ENCODE data around the gene ZNF683. TPM values are rescaled to one million over a fixed set of nuclear protein-coding genes. Genes with fewer than 3 reads are reported as not detected.

Gene ZNF683
- total RNA-seq, 1 experiment from 2014 or later, result not detected

- no peak for ATAC-seq
- CTCF ChIA-PET, result no interaction called here
- H3K9me3 ChIP-seq (ENCODE audit: low read length), result no peaks in the 10 kb centered on the region
These were observed 54.8 kb downstream of the ZNF683 start, which contains the start of gene CD52 for GRCh38 chr1:26317612-26318337. CD52 (plus strand) TSS chr1:26317958; CDS start chr1:26318018, 60 bp downstream.

GRCh38 chr1:26317146-26317545 lies 55.4 kb downstream of the ZNF683 start:
- H3F3A ChIP-seq (ENCODE audit: low read length, unreplicated experiment), result no peaks in the 10 kb centered on the region
- H3K4me1 ChIP-seq (ENCODE audit: insufficient read depth, low read length), result no peaks in the 10 kb centered on the region
- H4K20me1 ChIP-seq (ENCODE audit: low read length), result no peaks in the 10 kb centered on the region
- H2AFZ ChIP-seq (ENCODE audit: low read length), result no peak overlapping the region
- H3K9me3 ChIP-seq (ENCODE audit: low read length), result no peaks in the 10 kb centered on the region
- ChIA-PET CTCF (no interaction called here), POLR2A (ENCODE audit: unreplicated experiment) (no interaction called here)
- no peak for DNase-seq
- TF ChIP-seq EZH2phosphoT487 (IDR thresholded peaks at IDR 0.05; ENCODE audit: borderline replicate concordance, low read length) (no peak), EZH2 (IDR thresholded peaks at IDR 0.05; ENCODE audit: low read length, unreplicated experiment) (no peak)
- TF ChIP-seq, protein P1, sequence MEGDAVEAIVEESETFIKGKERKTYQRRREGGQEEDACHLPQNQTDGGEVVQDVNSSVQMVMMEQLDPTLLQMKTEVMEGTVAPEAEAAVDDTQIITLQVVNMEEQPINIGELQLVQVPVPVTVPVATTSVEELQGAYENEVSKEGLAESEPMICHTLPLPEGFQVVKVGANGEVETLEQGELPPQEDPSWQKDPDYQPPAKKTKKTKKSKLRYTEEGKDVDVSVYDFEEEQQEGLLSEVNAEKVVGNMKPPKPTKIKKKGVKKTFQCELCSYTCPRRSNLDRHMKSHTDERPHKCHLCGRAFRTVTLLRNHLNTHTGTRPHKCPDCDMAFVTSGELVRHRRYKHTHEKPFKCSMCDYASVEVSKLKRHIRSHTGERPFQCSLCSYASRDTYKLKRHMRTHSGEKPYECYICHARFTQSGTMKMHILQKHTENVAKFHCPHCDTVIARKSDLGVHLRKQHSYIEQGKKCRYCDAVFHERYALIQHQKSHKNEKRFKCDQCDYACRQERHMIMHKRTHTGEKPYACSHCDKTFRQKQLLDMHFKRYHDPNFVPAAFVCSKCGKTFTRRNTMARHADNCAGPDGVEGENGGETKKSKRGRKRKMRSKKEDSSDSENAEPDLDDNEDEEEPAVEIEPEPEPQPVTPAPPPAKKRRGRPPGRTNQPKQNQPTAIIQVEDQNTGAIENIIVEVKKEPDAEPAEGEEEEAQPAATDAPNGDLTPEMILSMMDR (conservative IDR thresholded peaks at IDR 0.05; ENCODE audit: low read depth, low read length), result no peak
- no peak for ATAC-seq
- H3K79me2 ChIP-seq (ENCODE audit: low read length), result no peaks in the 10 kb centered on the region
- H3K36me3 ChIP-seq (ENCODE audit: low read depth, low read length), result no peaks in the 10 kb centered on the region
- no peak overlapping the region for H3K4me2 ChIP-seq (ENCODE audit: low read length)
- no peak overlapping the region for H3K27ac ChIP-seq (ENCODE audit: low read length)
- no peaks in the 10 kb centered on the region for H3K9me2 ChIP-seq (replicated peaks; ENCODE audit: low read length)
- intact Hi-C loops (cut with micrococcal nuclease), result no loop called here
- no peak overlapping the region for H3K4me3 ChIP-seq (ENCODE audit: low read length)
- H3K27me3 ChIP-seq (ENCODE audit: low read length), result no peaks in the 10 kb centered on the region
- no TSS peak for BruUV-seq (replicated peaks)
- no peak overlapping the region for H3K9ac ChIP-seq (ENCODE audit: low read length)

More at GRCh38 chr1:26317612-26318337, 54.8 kb downstream of the ZNF683 start, which contains the start of gene CD52:
- no peaks in the 10 kb centered on the region for H3K79me2 ChIP-seq (ENCODE audit: low read length)
- no peaks in the 10 kb centered on the region for H3K4me1 ChIP-seq (ENCODE audit: insufficient read depth, low read length)
- POLR2A ChIA-PET (ENCODE audit: unreplicated experiment), result no interaction called here
- no peaks in the 10 kb centered on the region for H4K20me1 ChIP-seq (ENCODE audit: low read length)
- no peaks in the 10 kb centered on the region for H3K36me3 ChIP-seq (ENCODE audit: low read depth, low read length)
- BruUV-seq (replicated peaks), result no TSS peak
- intact Hi-C loops (cut with micrococcal nuclease), result no loop called here
- H3K4me2 ChIP-seq (ENCODE audit: low read length), result no peak within 1 kb of the TSS
- DNase-seq, result no peak
- no peaks in the 10 kb centered on the region for H3K27me3 ChIP-seq (ENCODE audit: low read length)
- no peak within 1 kb of the TSS for H3K4me3 ChIP-seq (ENCODE audit: low read length)
- no peak within 1 kb of the TSS for H3K9ac ChIP-seq (ENCODE audit: low read length)
- TF ChIP-seq EZH2phosphoT487 (IDR thresholded peaks at IDR 0.05; ENCODE audit: borderline replicate concordance, low read length) (no peak), EZH2 (IDR thresholded peaks at IDR 0.05; ENCODE audit: low read length, unreplicated experiment) (no peak)
- TF ChIP-seq, protein P1 (conservative IDR thresholded peaks at IDR 0.05; ENCODE audit: low read depth, low read length), result no peak
- H3F3A ChIP-seq (ENCODE audit: low read length, unreplicated experiment), result no peaks in the 10 kb centered on the region
- H3K27ac ChIP-seq (ENCODE audit: low read length), result no peak within 1 kb of the TSS
- no peaks in the 10 kb centered on the region for H3K9me2 ChIP-seq (replicated peaks; ENCODE audit: low read length)
- no peak within 1 kb of the TSS for H2AFZ ChIP-seq (ENCODE audit: low read length)

All from PC-3 (cell line).